Calu3 (cell line): ENCODE results near the gene VPS37D. TPM values are rescaled to one million over a fixed set of nuclear protein-coding genes. Genes with fewer than 3 reads are reported as not detected.

ENCODE experiments used
- BruUV-seq: library from RNA; stranded (reverse); fragments of 400-500 nt; replicated peaks from 2 replicates; lab custom pipeline; 2021; lab: Mats Ljungman, UMichigan
- CTCF ChIA-PET: fragments of 300-600 bp; sonication (Branson Sonifier 250); formaldehyde crosslinking; loops from one replicate; lab custom pipeline; 2022; ENCODE audit warnings: antibody characterized with exemption; lab: Charles Lee
- DNase-seq: peaks from one replicate; pipeline ENCODE4 v3.0.0; 2022
- H3K27ac Mint-ChIP-seq: one replicate; pipeline ENCODE4 v1.8.0; 2022; ENCODE audit warnings: mixed read lengths; ENCODE audit not compliant: unreplicated experiment
- H3K27me3 Mint-ChIP-seq: one replicate; pipeline ENCODE4 v1.8.0; 2022; ENCODE audit warnings: mixed read lengths; ENCODE audit not compliant: unreplicated experiment
- H3K36me3 Mint-ChIP-seq: one replicate; pipeline ENCODE4 v1.8.0; 2022; ENCODE audit warnings: mild to moderate bottlenecking, moderate library complexity, mixed read lengths; ENCODE audit not compliant: insufficient read depth, unreplicated experiment
- H3K4me1 Mint-ChIP-seq: one replicate; pipeline ENCODE4 v1.8.0; 2022; ENCODE audit warnings: mild to moderate bottlenecking, low read depth, mixed read lengths; ENCODE audit not compliant: unreplicated experiment
- H3K4me3 Mint-ChIP-seq: one replicate; pipeline ENCODE4 v1.8.0; 2022; ENCODE audit warnings: mild to moderate bottlenecking, low read depth, moderate library complexity, mixed read lengths; ENCODE audit not compliant: unreplicated experiment
- H3K9me3 Mint-ChIP-seq: one replicate; pipeline ENCODE4 v1.8.0; 2022; ENCODE audit warnings: low read depth, mixed read lengths; ENCODE audit not compliant: unreplicated experiment
- intact Hi-C: fragments of 100-400 bp; cut with micrococcal nuclease; formaldehyde crosslinking; loops from one replicate; pipeline ENCODE4 v1.10.0; 2022; ENCODE audit not compliant: unreplicated experiment
- total RNA-seq: library from RNA; stranded (reverse); gene quantifications from 2 replicates; pipeline ENCODE4 v1.2.3, GENCODE V29; 2022
- TF ChIP-seq, protein P1 (sequence below): fragments of 200-600 bp; IDR thresholded peaks from one replicate; pipeline ENCODE4 v1.8.0; 2022; ENCODE audit warnings: antibody characterized with exemption; ENCODE audit not compliant: unreplicated experiment

VPS37D gene
- total RNA-seq, 1 experiment from 2014 or later, result 0.94 TPM

- DNase-seq, result no peak
- intact Hi-C loops, result no loop called here
- TF ChIP-seq, protein P1, sequence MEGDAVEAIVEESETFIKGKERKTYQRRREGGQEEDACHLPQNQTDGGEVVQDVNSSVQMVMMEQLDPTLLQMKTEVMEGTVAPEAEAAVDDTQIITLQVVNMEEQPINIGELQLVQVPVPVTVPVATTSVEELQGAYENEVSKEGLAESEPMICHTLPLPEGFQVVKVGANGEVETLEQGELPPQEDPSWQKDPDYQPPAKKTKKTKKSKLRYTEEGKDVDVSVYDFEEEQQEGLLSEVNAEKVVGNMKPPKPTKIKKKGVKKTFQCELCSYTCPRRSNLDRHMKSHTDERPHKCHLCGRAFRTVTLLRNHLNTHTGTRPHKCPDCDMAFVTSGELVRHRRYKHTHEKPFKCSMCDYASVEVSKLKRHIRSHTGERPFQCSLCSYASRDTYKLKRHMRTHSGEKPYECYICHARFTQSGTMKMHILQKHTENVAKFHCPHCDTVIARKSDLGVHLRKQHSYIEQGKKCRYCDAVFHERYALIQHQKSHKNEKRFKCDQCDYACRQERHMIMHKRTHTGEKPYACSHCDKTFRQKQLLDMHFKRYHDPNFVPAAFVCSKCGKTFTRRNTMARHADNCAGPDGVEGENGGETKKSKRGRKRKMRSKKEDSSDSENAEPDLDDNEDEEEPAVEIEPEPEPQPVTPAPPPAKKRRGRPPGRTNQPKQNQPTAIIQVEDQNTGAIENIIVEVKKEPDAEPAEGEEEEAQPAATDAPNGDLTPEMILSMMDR, result no peak
- H3K36me3 Mint-ChIP-seq, result peaks cover 36% of the 10 kb centered on the region
- no peaks in the 10 kb centered on the region for H3K4me1 Mint-ChIP-seq
- no TSS peak for BruUV-seq
- H3K4me3 Mint-ChIP-seq, result no peak overlapping the region
- CTCF ChIA-PET, result no interaction called here
- H3K27ac Mint-ChIP-seq, result no peak overlapping the region
- no peaks in the 10 kb centered on the region for H3K9me3 Mint-ChIP-seq
- H3K27me3 Mint-ChIP-seq, result no peaks in the 10 kb centered on the region
These were observed 23.0 kb downstream of the VPS37D start for GRCh38 chr7:73690646-73691045.

GRCh38 chr7:73696372-73696771 lies 28.7 kb downstream of the VPS37D start:
- no peak for DNase-seq
- Mint-ChIP-seq H3K4me3 (no peak overlapping the region), H3K27me3 (no peaks in the 10 kb centered on the region), H3K27ac (no peak overlapping the region), H3K36me3 (peaks cover 51% of the 10 kb centered on the region), H3K4me1 (no peaks in the 10 kb centered on the region), H3K9me3 (no peaks in the 10 kb centered on the region)
- intact Hi-C loops, result no loop called here
- no TSS peak for BruUV-seq
- TF ChIP-seq, protein P1, result no peak
- CTCF ChIA-PET, result interaction anchor here (0.5 kb wide), 1 partner anchor 26 kb away, joined by 3 read pairs; no protein-coding TSS in a partner anchor

GRCh38 chr7:73698410-73698809 lies 30.8 kb downstream of the VPS37D start:
- H3K36me3 Mint-ChIP-seq, result peaks cover 63% of the 10 kb centered on the region
- CTCF ChIA-PET, result no interaction called here
- no peaks in the 10 kb centered on the region for H3K27me3 Mint-ChIP-seq
- DNase-seq, result no peak
- H3K9me3 Mint-ChIP-seq, result no peaks in the 10 kb centered on the region
- no peak overlapping the region for H3K4me3 Mint-ChIP-seq
- BruUV-seq, result no TSS peak
- H3K27ac Mint-ChIP-seq, result no peak overlapping the region
- intact Hi-C loops, result no loop called here
- H3K4me1 Mint-ChIP-seq, result no peaks in the 10 kb centered on the region
- TF ChIP-seq, protein P1, result no peak

GRCh38 chr7:73699370-73700068 lies 31.9 kb downstream of the VPS37D start:
- Mint-ChIP-seq H3K4me1 (no peaks in the 10 kb centered on the region), H3K36me3 (peaks cover 60% of the 10 kb centered on the region), H3K27ac (no peak overlapping the region), H3K27me3 (no peaks in the 10 kb centered on the region), H3K9me3 (no peaks in the 10 kb centered on the region), H3K4me3 (no peak overlapping the region)
- no peak for DNase-seq
- TF ChIP-seq, protein P1, result no peak
- BruUV-seq, result no TSS peak
- intact Hi-C loops, result no loop called here
- CTCF ChIA-PET, result no interaction called here
